Measurements from ENCODE around the gene A2M.

Gene A2M

DNA sequence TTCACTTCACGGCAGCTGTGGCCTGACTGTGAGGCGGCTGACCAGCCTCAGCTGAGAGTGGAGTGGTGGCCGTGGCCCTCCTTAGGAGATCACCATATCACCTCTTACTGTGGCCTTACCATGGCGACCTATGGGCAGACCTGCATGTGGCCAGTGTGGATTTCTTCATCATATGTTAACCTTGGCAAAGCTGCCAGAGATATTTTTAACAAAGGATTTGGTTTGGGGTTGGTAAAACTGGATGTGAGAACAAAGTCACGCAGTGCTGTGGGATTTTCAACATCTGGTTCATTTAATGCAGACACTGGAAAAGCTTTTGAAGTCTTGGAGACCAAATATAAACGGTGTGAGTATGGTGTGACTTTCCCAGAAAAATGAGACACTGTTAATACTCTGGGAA lies 79.5 kb downstream of the A2M start:
- Histone ChIP-seq H3K27me3 (ENCODE audit: control insufficient read depth, insufficient read depth, low read length) (no peaks in the 10 kb centered on the region), H3K4me3 (ENCODE audit: low read length) (no peak overlapping the region), H3K9ac (ENCODE audit: low read length) (no peak overlapping the region), H3K4me1 (ENCODE audit: control insufficient read depth, insufficient read depth, low read length) (no peaks in the 10 kb centered on the region), H3K9me3 (ENCODE audit: control insufficient read depth, low read length) (no peaks in the 10 kb centered on the region), H3K36me3 (ENCODE audit: control insufficient read depth, insufficient read depth, low read length) (no peaks in the 10 kb centered on the region)

DNA sequence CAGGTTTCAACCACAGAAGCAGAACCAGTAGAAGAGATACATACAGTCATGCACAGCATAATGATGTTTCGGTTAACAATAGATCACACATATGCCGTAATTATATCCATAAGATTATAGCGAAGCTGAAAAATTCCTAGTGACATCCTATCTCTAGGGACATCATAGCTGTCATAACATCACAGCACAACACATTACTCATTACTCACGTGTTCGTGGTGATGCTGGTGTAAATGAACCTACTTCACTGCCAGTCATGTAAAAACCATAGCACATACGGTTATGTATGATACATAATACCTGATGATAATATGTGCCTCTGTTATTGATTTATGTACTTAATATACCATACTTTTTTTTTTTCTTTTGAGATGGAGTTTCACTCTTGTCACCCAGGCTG lies 81.6 kb downstream of the A2M start:
- H3K36me3 ChIP-seq (ENCODE audit: control insufficient read depth, insufficient read depth, low read length), result no peaks in the 10 kb centered on the region
- no peaks in the 10 kb centered on the region for H3K27me3 ChIP-seq (ENCODE audit: control insufficient read depth, insufficient read depth, low read length)
- H3K9ac ChIP-seq (ENCODE audit: low read length), result no peak overlapping the region
- no peaks in the 10 kb centered on the region for H3K4me1 ChIP-seq (ENCODE audit: control insufficient read depth, insufficient read depth, low read length)
- no peaks in the 10 kb centered on the region for H3K9me3 ChIP-seq (ENCODE audit: control insufficient read depth, low read length)
- no peak overlapping the region for H3K4me3 ChIP-seq (ENCODE audit: low read length)

DNA sequence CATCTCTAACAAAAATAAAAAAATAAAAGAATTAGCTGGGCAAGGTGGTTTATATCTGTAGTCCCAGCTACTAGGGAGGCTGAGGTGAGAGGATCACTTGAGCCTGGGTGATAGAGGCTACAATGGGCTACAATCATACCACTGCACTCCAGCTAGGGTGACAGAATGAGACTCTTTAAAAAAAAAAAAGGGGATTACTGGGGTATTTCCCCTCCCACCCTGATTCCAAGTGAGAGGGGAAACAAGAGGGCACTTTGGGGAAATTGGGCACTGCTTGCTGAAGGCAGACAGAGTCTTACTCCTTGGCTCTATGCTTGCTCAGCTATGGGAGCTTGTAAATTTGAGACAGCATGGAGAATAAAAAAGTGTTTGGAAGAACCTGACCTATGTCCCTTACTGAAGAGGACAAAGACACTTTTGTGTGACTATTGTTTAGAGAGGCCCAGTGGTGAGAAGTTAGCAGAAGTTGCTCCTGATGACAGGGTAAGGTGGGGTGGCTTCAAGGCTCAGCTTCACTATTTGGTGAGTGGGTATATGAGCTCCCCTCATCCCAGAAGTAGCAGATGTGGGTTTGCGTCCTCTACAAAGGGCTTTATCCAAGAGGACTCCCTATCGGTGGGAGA lies 82.3 kb downstream of the A2M start:
- Histone ChIP-seq H3K4me1 (ENCODE audit: control insufficient read depth, insufficient read depth, low read length) (no peaks in the 10 kb centered on the region), H3K27me3 (ENCODE audit: control insufficient read depth, insufficient read depth, low read length) (no peaks in the 10 kb centered on the region), H3K9ac (ENCODE audit: low read length) (no peak overlapping the region), H3K9me3 (ENCODE audit: control insufficient read depth, low read length) (no peaks in the 10 kb centered on the region), H3K4me3 (ENCODE audit: low read length) (no peak overlapping the region), H3K36me3 (ENCODE audit: control insufficient read depth, insufficient read depth, low read length) (no peaks in the 10 kb centered on the region)

DNA sequence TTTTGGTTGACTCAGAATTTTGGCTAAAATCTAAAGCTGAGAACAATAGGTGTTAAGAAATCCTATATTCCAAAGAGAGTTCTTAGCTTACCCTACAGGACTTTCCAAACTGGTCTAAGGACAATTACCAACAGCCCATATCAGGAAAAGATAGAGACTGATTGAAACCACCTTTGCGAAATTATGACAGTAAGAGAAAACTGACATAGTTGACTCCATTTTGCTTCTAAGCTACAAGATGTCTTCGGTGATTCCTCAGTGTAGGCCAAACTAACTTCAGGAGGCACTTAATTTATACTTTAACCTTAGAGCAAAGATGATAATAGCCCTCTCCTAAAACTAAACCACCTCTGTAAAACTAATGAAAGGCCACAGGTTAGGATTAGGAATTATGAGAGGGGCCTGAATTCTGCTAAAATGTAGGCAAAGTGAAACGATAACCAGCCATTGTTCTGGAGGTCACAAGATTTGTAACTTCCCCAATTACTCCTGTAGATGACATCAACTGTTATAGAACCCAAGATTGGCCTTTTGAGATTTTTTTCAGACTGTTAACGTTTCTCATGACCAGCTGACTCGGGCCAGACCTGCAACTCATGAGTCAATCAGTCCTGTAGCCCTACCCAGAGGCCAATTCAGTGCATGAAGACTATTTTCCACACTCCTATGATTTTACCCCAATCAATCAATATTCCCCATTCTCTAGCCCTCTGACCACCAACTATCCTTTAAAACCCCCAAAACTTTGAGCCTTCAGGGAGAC lies 83.3 kb downstream of the A2M start:
- Histone ChIP-seq H3K4me1 (ENCODE audit: control insufficient read depth, insufficient read depth, low read length) (no peaks in the 10 kb centered on the region), H3K36me3 (ENCODE audit: control insufficient read depth, insufficient read depth, low read length) (no peaks in the 10 kb centered on the region), H3K27me3 (ENCODE audit: control insufficient read depth, insufficient read depth, low read length) (no peaks in the 10 kb centered on the region), H3K4me3 (ENCODE audit: low read length) (no peak overlapping the region), H3K9ac (ENCODE audit: low read length) (no peak overlapping the region), H3K9me3 (ENCODE audit: control insufficient read depth, low read length) (no peaks in the 10 kb centered on the region)

DNA sequence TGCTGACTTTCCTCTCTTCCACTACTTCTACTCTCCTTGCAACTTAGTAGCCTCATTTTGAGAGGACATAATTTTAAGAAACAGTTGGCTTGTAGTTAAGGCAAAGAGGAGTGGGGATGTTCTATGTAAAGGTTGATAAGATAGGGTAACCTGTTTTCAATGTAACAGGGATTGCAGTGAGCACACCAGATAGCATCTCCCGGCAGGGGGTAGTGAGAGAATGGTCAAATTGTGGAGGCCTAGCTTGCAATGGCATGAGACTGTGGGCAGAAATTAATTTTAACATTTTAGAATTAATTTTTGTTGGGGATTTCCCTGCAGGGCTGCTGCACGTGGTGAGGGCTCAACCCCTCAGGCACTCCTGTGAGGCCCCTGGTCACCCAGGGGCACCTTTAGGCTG lies 84.9 kb downstream of the A2M start:
- no peaks in the 10 kb centered on the region for H3K9me3 ChIP-seq (ENCODE audit: control insufficient read depth, low read length)
- no peaks in the 10 kb centered on the region for H3K27me3 ChIP-seq (ENCODE audit: control insufficient read depth, insufficient read depth, low read length)
- no peak overlapping the region for H3K9ac ChIP-seq (ENCODE audit: low read length)
- no peaks in the 10 kb centered on the region for H3K4me1 ChIP-seq (ENCODE audit: control insufficient read depth, insufficient read depth, low read length)
- no peak overlapping the region for H3K4me3 ChIP-seq (ENCODE audit: low read length)
- H3K36me3 ChIP-seq (ENCODE audit: control insufficient read depth, insufficient read depth, low read length), result no peaks in the 10 kb centered on the region

DNA sequence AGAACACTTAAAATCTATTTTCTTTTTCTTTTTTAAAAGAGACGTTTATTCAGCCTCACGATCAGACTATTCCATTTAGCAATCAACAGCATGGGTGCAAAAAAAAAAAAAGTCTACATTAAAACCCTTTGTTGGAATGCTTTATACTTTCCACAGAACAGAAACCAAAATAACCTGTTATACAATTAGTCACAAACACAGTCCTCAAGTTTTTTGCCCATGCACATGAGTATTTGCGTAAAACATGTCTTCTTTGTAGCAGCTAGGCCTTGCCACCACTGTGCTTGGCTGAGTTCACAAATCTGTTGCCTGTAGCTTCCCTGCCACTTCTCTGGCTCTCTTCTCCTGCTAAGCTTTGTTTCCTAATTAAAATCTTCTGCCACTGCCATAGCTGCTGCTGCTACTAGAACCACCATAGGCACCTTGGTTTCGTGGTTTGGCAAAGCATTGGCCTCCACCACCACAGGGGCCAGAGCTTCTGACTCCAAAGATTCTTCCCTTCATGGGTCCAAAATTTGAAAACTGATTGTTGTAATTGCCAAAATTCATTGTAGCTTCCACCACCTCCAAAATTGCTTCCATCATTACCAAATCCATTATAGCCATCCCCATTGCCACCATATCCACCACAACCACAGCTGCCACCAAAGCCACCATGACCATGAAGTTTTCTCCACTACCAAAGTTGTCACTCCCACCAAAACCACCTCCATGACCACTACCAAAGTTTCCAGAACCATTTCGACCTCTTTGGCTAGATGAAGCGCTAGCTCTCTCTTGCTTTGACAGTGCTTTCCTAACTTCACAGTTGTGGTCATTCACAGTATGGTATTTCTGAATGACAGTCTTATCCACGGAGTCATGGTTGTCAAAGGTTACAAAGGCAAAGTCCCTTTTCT lies 88.3 kb downstream of the A2M start:
- H3K27me3 ChIP-seq (ENCODE audit: control insufficient read depth, insufficient read depth, low read length), result no peaks in the 10 kb centered on the region
- no peak overlapping the region for H3K9ac ChIP-seq (ENCODE audit: low read length)
- H3K4me3 ChIP-seq (ENCODE audit: low read length), result no peak overlapping the region
- no peaks in the 10 kb centered on the region for H3K4me1 ChIP-seq (ENCODE audit: control insufficient read depth, insufficient read depth, low read length)
- no peaks in the 10 kb centered on the region for H3K36me3 ChIP-seq (ENCODE audit: control insufficient read depth, insufficient read depth, low read length)
- no peaks in the 10 kb centered on the region for H3K9me3 ChIP-seq (ENCODE audit: control insufficient read depth, low read length)

DNA sequence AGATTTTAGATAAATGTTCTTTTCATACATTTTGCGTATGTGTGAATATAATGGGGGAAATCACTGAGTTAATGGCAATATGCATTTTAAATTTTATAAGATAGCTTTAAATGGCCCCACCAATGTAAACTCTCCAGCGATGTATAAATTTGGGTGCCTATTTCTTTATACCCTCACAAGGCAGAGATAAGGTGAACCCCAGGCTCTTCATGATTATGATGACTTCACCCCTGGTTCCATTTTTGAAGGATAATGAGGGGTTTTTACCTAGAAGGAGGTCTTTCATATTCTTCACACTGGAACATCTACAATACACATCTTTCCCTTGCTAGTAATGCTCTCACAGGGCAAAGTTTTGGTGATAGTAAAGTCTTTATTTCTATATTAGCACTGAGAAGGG lies 91.2 kb downstream of the A2M start:
- Histone ChIP-seq H3K9me3 (ENCODE audit: control insufficient read depth, low read length) (no peaks in the 10 kb centered on the region), H3K27me3 (ENCODE audit: control insufficient read depth, insufficient read depth, low read length) (no peaks in the 10 kb centered on the region), H3K36me3 (ENCODE audit: control insufficient read depth, insufficient read depth, low read length) (no peaks in the 10 kb centered on the region), H3K4me3 (ENCODE audit: low read length) (no peak overlapping the region), H3K4me1 (ENCODE audit: control insufficient read depth, insufficient read depth, low read length) (no peaks in the 10 kb centered on the region), H3K9ac (ENCODE audit: low read length) (no peak overlapping the region)

DNA sequence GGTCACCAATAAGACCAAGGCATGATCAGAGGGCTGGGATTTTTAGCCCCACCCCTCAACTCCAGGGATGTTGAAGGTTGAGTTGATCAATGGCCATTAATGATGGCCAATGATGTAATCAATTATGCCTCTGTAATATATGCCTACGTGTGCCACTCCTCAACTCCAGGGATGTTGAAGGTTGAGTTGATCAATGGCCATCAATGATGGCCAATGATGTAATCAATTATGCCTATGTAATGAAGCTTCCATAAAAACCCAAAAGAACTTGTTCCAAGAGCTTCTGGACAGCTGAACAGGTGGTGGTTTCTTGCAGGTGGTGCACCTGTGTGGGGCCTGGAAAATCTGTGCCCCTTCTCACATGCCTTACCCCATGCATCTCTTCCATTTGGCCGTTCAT lies 93.1 kb downstream of the A2M start:
- Histone ChIP-seq H3K36me3 (ENCODE audit: control insufficient read depth, insufficient read depth, low read length) (no peaks in the 10 kb centered on the region), H3K9ac (ENCODE audit: low read length) (no peak overlapping the region), H3K4me1 (ENCODE audit: control insufficient read depth, insufficient read depth, low read length) (no peaks in the 10 kb centered on the region), H3K4me3 (ENCODE audit: low read length) (no peak overlapping the region), H3K9me3 (ENCODE audit: control insufficient read depth, low read length) (no peaks in the 10 kb centered on the region), H3K27me3 (ENCODE audit: control insufficient read depth, insufficient read depth, low read length) (no peaks in the 10 kb centered on the region)

Measured in mucosa of stomach (tissue), 1 donor.